GM23248 (cell line): ENCODE measurements around the gene GRIN2D. TPM values are rescaled to one million over a fixed set of nuclear protein-coding genes. Genes with fewer than 3 reads are reported as not detected.

Experiments used
- DNase-seq: peaks from one replicate; pipeline ENCODE4 v3.0.0-alpha.2; 2015
- H2AFZ ChIP-seq: fragments of 200-600 bp; sonication (generic); 2 replicates; pipeline ENCODE4 v1.6.1; 2016; ENCODE audit warnings: antibody characterized with exemption
- H3F3A ChIP-seq: fragments of 200-600 bp; sonication (generic); 2 replicates; pipeline ENCODE4 v1.6.1; 2016; ENCODE audit warnings: mild to moderate bottlenecking, antibody characterized with exemption, mixed run types; ENCODE audit not compliant: insufficient read depth
- H3K27ac ChIP-seq: fragments of 200-600 bp; sonication (generic); 2 replicates; pipeline ENCODE4 v1.5.1; 2016; ENCODE audit warnings: mild to moderate bottlenecking
- H3K27me3 ChIP-seq: fragments of 200-600 bp; sonication (generic); replicated peaks from 2 replicates; pipeline ENCODE4 v1.6.1; 2016; ENCODE audit warnings: mild to moderate bottlenecking; ENCODE audit not compliant: insufficient read depth
- H3K36me3 ChIP-seq: fragments of 200-600 bp; sonication (generic); 2 replicates; pipeline ENCODE4 v1.6.1; 2016; ENCODE audit warnings: low read depth, mild to moderate bottlenecking
- H3K4me1 ChIP-seq: fragments of 200-600 bp; sonication (generic); 2 replicates; pipeline ENCODE4 v1.6.1; 2016; ENCODE audit warnings: mild to moderate bottlenecking; ENCODE audit not compliant: insufficient read depth
- H3K4me2 ChIP-seq: fragments of 200-600 bp; sonication (generic); one replicate; pipeline ENCODE4 v1.6.1; 2016; ENCODE audit warnings: mild to moderate bottlenecking; ENCODE audit not compliant: unreplicated experiment
- H3K4me3 ChIP-seq: fragments of 200-600 bp; sonication (generic); 2 replicates; pipeline ENCODE4 v1.5.1; 2016; ENCODE audit warnings: mild to moderate bottlenecking
- H3K79me2 ChIP-seq: fragments of 200-600 bp; sonication (generic); 2 replicates; pipeline ENCODE4 v1.6.1; 2016; ENCODE audit warnings: mild to moderate bottlenecking; ENCODE audit not compliant: insufficient read depth
- H3K9ac ChIP-seq: fragments of 200-600 bp; sonication (generic); 2 replicates; pipeline ENCODE4 v1.6.1; 2016; ENCODE audit warnings: mild to moderate bottlenecking
- H3K9me2 ChIP-seq: fragments of 200-600 bp; sonication (generic); 2 replicates; pipeline ENCODE4 v1.6.1; 2016; ENCODE audit warnings: mixed run types, mild to moderate bottlenecking, moderate library complexity; ENCODE audit not compliant: insufficient read depth
- H3K9me3 ChIP-seq: fragments of 200-600 bp; sonication (generic); one replicate; pipeline ENCODE4 v1.6.1; 2017; ENCODE audit warnings: low read depth
- H4K20me1 ChIP-seq: fragments of 200-600 bp; sonication (generic); 2 replicates; pipeline ENCODE4 v1.6.0; 2016; ENCODE audit not compliant: insufficient read depth
- EZH2 ChIP-seq: fragments of 200-600 bp; sonication (generic); IDR thresholded peaks from 2 replicates; pipeline ENCODE4 v1.6.1; 2018; ENCODE audit warnings: antibody characterized with exemption, mild to moderate bottlenecking; ENCODE audit not compliant: insufficient read depth, poor library complexity, severe bottlenecking
- EZH2phosphoT487 ChIP-seq: fragments of 200-600 bp; sonication (generic); IDR thresholded peaks from 2 replicates; pipeline ENCODE4 v1.6.1; 2018; ENCODE audit warnings: antibody characterized with exemption, moderate library complexity, mild to moderate bottlenecking, low read depth; ENCODE audit not compliant: insufficient read depth
- WGBS, 2 experiments: methylation state at CpG; one replicate each; pipeline ENCODE4 v1.1.6; 2015 to 2017; ENCODE audit warnings: low lambda C conversion rate in 2 of 2, low coverage in 1 of 2; ENCODE audit errors: missing lambda C conversion rate in 2 of 2; 5-methylcytosine and 5-hydroxymethylcytosine counted together
- in situ Hi-C: fragments of 300-500 bp; cut with MboI; formaldehyde crosslinking; loops from 2 replicates; pipeline ENCODE4 v1.15.0; 2020
- polyA plus RNA-seq: library from polyadenylated mRNA; unstranded; fragments of >200 nt; fragmentation: Nextera tagmentation; extraction: Ambion mirVana; gene quantifications from 2 replicates; pipeline ENCODE4 v1.2.1, GENCODE V29; 2016
- total RNA-seq: library from RNA; depleted of rRNA; stranded (reverse); fragments of >200 nt; shearing (Covaris generic); gene quantifications from 2 replicates; pipeline ENCODE4 v1.2.3, GENCODE V29; 2014

The GRIN2D gene
- total and polyA plus RNA-seq, 2 experiments from 2014 or later, result 0.10 to 0.54 TPM

DNA sequence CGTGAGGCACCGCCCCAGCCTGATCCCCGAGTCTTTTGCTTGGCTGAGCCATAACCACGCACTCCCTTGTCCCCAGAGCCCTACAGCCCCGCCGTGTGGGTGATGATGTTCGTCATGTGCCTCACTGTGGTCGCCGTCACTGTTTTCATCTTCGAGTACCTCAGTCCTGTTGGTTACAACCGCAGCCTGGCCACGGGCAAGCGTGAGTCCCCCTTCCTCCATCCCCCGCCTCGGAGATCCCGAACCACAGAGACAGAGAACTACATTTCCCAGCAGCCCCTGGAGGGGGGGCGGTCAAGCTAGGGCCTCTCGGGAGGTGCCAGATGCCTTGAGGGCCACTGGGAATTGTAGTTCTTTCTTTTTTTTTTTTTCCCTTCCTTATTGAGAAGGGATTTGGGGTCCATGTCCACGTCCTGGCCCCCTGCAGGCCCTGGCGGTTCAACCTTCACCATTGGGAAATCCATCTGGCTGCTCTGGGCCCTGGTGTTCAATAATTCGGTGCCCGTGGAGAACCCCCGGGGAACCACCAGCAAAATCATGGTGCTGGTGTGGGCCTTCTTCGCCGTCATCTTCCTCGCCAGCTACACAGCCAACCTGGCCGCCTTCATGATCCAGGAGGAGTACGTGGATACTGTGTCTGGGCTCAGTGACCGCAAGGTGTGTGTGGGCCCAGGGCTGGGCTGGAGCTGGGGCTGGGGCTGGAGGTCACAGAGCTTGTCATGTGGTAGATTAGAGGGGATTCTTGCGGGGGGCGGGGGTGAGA is 25.9 kb downstream of the GRIN2D start:
- no peaks in the 10 kb centered on the region for H3K9me2 ChIP-seq
- H3K4me2 ChIP-seq, result no peak overlapping the region
- no peak overlapping the region for H3K27ac ChIP-seq
- no peaks in the 10 kb centered on the region for H3K27me3 ChIP-seq
- in situ Hi-C loops, result no loop called here
- no peak overlapping the region for H3K4me3 ChIP-seq
- H4K20me1 ChIP-seq, result no peaks in the 10 kb centered on the region
- H2AFZ ChIP-seq, result no peak overlapping the region; the same call in 1 of the 2 replicates
- H3K4me1 ChIP-seq, result peaks cover 1% of the 10 kb centered on the region; the same call in 1 of the 2 replicates
- H3K36me3 ChIP-seq, result no peaks in the 10 kb centered on the region
- peak; percentile 67 for DNase-seq
- TF ChIP-seq EZH2 (no peak), EZH2phosphoT487 (no peak)
- no peak overlapping the region for H3K9ac ChIP-seq
- WGBS, 2 experiments, result 75 to 78% methylated on average over 28 to 31 of the region's 31 CpGs
- no peaks in the 10 kb centered on the region for H3F3A ChIP-seq
- H3K79me2 ChIP-seq, result no peaks in the 10 kb centered on the region
- no peaks in the 10 kb centered on the region for H3K9me3 ChIP-seq

- H3K4me3 ChIP-seq, result no peak overlapping the region
- TF ChIP-seq EZH2 (no peak), EZH2phosphoT487 (no peak)
- WGBS, 2 experiments, result 52 to 59% methylated on average over 15 to 16 of the region's 16 CpGs
- H3K27ac ChIP-seq, result no peak overlapping the region
- H3K9me3 ChIP-seq, result no peaks in the 10 kb centered on the region
- in situ Hi-C loops, result no loop called here
- H3K36me3 ChIP-seq, result no peaks in the 10 kb centered on the region
- no peaks in the 10 kb centered on the region for H3K79me2 ChIP-seq
- no peaks in the 10 kb centered on the region for H3K9me2 ChIP-seq
- H2AFZ ChIP-seq, result no peak overlapping the region
- 0 out of 2 replicates have a peak, but pooled peaks cover 5% of the 10 kb centered on the region for H3K4me1 ChIP-seq
- no peak overlapping the region for H3K4me2 ChIP-seq
- no peaks in the 10 kb centered on the region for H3K27me3 ChIP-seq
- no peak overlapping the region for H3K9ac ChIP-seq
- DNase-seq, result peak; percentile 45
- no peaks in the 10 kb centered on the region for H3F3A ChIP-seq
- no peaks in the 10 kb centered on the region for H4K20me1 ChIP-seq
Measured at GRCh38 chr19:48421548-48421947, 28.1 kb downstream of the GRIN2D start.

DNA sequence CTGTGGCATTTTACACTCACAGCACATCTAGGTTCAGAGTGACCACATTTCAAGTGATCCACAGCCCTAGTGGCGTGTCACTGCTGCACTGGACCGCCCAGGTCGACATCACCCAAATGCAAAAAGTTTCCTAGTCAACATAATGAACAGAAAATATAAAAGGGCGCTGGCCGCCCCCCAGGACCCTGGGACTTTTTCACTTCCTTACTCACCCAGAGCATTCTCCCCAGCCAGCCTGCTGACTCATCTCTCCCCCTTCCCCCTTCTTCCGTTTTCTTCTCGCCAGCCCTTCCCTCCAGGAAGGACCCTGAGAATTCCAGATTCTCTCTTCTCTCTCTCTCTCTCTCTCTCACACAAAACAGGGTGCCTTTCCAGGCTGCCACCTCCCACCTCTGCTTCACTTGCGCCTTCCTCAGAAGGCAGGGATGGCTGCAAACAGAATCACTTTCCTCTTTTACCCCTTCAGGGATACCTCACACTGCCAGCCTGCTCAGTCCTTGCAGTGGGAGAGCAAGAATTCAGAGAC is 31.3 kb downstream of the GRIN2D start:
- 58 to 70% methylated on average over 8 of the region's 8 CpGs for WGBS, 2 experiments
- Histone ChIP-seq H3F3A (no peaks in the 10 kb centered on the region), H3K9ac (no peak overlapping the region), H4K20me1 (no peaks in the 10 kb centered on the region), H3K79me2 (no peaks in the 10 kb centered on the region), H3K9me2 (no peaks in the 10 kb centered on the region), H3K27me3 (no peaks in the 10 kb centered on the region), H3K36me3 (no peaks in the 10 kb centered on the region), H3K9me3 (no peaks in the 10 kb centered on the region), H2AFZ (peak overlapping the region; percentile 66), H3K27ac (no peak overlapping the region), H3K4me2 (peak overlapping the region; percentile 36), H3K4me1 (0 out of 2 replicates have a peak, but pooled peaks cover 5% of the 10 kb centered on the region), H3K4me3 (no peak overlapping the region)
- in situ Hi-C loops, result no loop called here
- peak; percentile 49 for DNase-seq
- TF ChIP-seq EZH2phosphoT487, result no peak
- TF ChIP-seq EZH2, result no peak

DNA sequence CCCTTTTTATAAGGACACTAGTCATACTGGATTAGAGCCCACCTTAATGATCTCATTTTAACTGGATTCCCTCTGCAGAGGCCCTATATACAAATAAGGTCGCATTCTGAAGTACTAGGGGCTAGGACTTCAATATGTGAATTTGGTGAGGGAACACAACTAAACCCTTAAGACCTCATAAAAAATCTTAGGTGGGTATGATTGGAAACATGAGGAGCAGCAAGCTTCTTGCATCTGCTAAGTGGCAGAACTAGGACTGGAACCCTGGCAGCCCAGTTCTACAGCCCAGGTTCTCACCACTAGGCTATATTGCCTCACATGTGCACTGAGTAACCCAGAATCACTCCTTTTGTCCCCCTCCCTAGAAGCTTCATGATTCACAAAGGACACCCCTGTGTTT is 35.2 kb downstream of the GRIN2D start:
- Histone ChIP-seq H3K79me2 (no peaks in the 10 kb centered on the region), H3K9me3 (no peaks in the 10 kb centered on the region), H2AFZ (no peak overlapping the region), H3K4me2 (no peak overlapping the region), H3K27ac (no peak overlapping the region), H3K9ac (no peak overlapping the region), H3F3A (no peaks in the 10 kb centered on the region), H3K4me3 (no peak overlapping the region), H3K4me1 (0 out of 2 replicates have a peak, but pooled peaks cover 5% of the 10 kb centered on the region), H3K27me3 (no peaks in the 10 kb centered on the region), H3K9me2 (no peaks in the 10 kb centered on the region), H4K20me1 (no peaks in the 10 kb centered on the region), H3K36me3 (no peaks in the 10 kb centered on the region; the same call in 1 of the 2 replicates)
- DNase-seq, result no peak
- 100% methylated on average over 1 of the region's 1 CpG for WGBS, 2 experiments
- in situ Hi-C loops, result no loop called here
- no peak for TF ChIP-seq EZH2phosphoT487
- TF ChIP-seq EZH2, result no peak
